Kidney epithelial cell (primary cell): Measurements from ENCODE around the gene CLN5. TPM values are rescaled to one million over a fixed set of nuclear protein-coding genes. Genes with fewer than 3 reads are reported as not detected.
"Not testable (repeated sequence)": the region's sequence is repeated elsewhere in the genome, so short reads cannot be mapped to it uniquely, and the experiment has no call there.

Experiments
- DNase-seq: peaks from one replicate; pipeline ENCODE4 v3.0.0-alpha.2; 2010; ENCODE audit warnings: low read depth
- H3K27me3 ChIP-seq: 2 replicates; pipeline ENCODE4 v1.6.0; 2011; ENCODE audit warnings: low read length; ENCODE audit not compliant: control insufficient read depth, insufficient read depth
- H3K36me3 ChIP-seq: 2 replicates; pipeline ENCODE4 v1.5.1; 2011; ENCODE audit warnings: low read length; ENCODE audit not compliant: control insufficient read depth, insufficient read depth
- H3K4me3 ChIP-seq: 2 replicates; pipeline ENCODE4 v1.5.1; 2011; ENCODE audit warnings: low read depth, mild to moderate bottlenecking, control low read depth, low read length
- CTCF ChIP-seq: IDR thresholded peaks from 2 replicates; pipeline ENCODE4 v1.5.1; 2011; ENCODE audit warnings: mild to moderate bottlenecking, moderate library complexity, low read length, control low read depth, inconsistent platforms; ENCODE audit not compliant: insufficient read depth, poor library complexity, severe bottlenecking
- total RNA-seq: library from RNA; depleted of rRNA; stranded (reverse); fragments of >200 nt; gene quantifications from 2 replicates; pipeline ENCODE4 v1.2.3, GENCODE V29; 2015

Gene CLN5
- total RNA-seq, 1 donor from 2014 or later, result 26.4 TPM

- Histone ChIP-seq H3K4me3 (no peak overlapping the region), H3K27me3 (no peaks in the 10 kb centered on the region), H3K36me3 (no peaks in the 10 kb centered on the region)
- TF ChIP-seq CTCF, result no peak
- no peak for DNase-seq
Measured at GRCh38 chr13:76953968-76954367, 37.9 kb upstream of the CLN5 start.

- Histone ChIP-seq H3K4me3 (no peak overlapping the region), H3K27me3 (no peaks in the 10 kb centered on the region), H3K36me3 (no peaks in the 10 kb centered on the region)
- DNase-seq, result no peak
- TF ChIP-seq CTCF, result no peak
Measured at GRCh38 chr13:76954538-76954937, 37.3 kb upstream of the CLN5 start.

GRCh38 chr13:76955193-76955592 is 36.7 kb upstream of the CLN5 start:
- TF ChIP-seq CTCF, result no peak
- Histone ChIP-seq H3K27me3 (no peaks in the 10 kb centered on the region), H3K36me3 (no peaks in the 10 kb centered on the region), H3K4me3 (no peak overlapping the region)
- no peak for DNase-seq

GRCh38 chr13:76955661-76956060 is 36.2 kb upstream of the CLN5 start:
- H3K36me3 ChIP-seq, result no peaks in the 10 kb centered on the region
- no peak for DNase-seq
- no peak overlapping the region for H3K4me3 ChIP-seq
- H3K27me3 ChIP-seq, result no peaks in the 10 kb centered on the region
- no peak for TF ChIP-seq CTCF

- no peak for TF ChIP-seq CTCF
- Histone ChIP-seq H3K27me3 (no peaks in the 10 kb centered on the region), H3K4me3 (no peak overlapping the region), H3K36me3 (no peaks in the 10 kb centered on the region)
- DNase-seq, result no peak
Measured at GRCh38 chr13:76958841-76959432, 32.9 kb upstream of the CLN5 start.

- H3K36me3 ChIP-seq, H3K27me3 ChIP-seq, DNase-seq, H3K4me3 ChIP-seq: not testable (repeated sequence)
Measured at GRCh38 chr13:76959734-76960133, 32.1 kb upstream of the CLN5 start.
